ENCODE data around the gene ZNF506. TPM values are rescaled to one million over a fixed set of nuclear protein-coding genes. Genes with fewer than 3 reads are reported as not detected.
"Not testable (repeated sequence)": the region's sequence is repeated elsewhere in the genome, so short reads cannot be mapped to it uniquely, and the experiment has no call there.

ZNF506 gene
- total RNA-seq, 8 experiments from 2014 or later, result 1.1 to 26.3 (median 8.2) TPM

- H3K4me1 ChIP-seq (replicated peaks in 1 of 2), result peaks cover 0 to 7% of the 10 kb centered on the region in 2 donors
- WGBS, 10 experiments, result 0 to 10% (median 0%) methylated on average over 1 to 11 of the region's 11 CpGs; no CpG with 5 or more reads in 1 of the 10 experiments
- in situ Hi-C loops (cut with MboI; ENCODE audit: low pct_unique_long_range_greater_than_20kb in 2 of 9, low sequenced_read_pairs in 9 of 9, unreplicated experiment in 9 of 9), result no loop called here
- peak in 3 of 8 experiments; percentile 12 to 33 (median 16) for ATAC-seq (replicated peaks in 6 of 8)
- peak overlapping the region; percentile 53 to 65 (median 57) for H3K4me3 ChIP-seq
- H3K27ac ChIP-seq, result peak overlapping the region; percentile 60 to 64
These were observed 45.7 kb downstream of the ZNF506 start for GRCh38 chr19:19775891-19776205.

- in situ Hi-C loops (cut with MboI; ENCODE audit: low pct_unique_long_range_greater_than_20kb in 2 of 9, low sequenced_read_pairs in 9 of 9, unreplicated experiment in 9 of 9), result no loop called here
- no peak overlapping the region for H3K4me3 ChIP-seq
- H3K4me1 ChIP-seq (replicated peaks in 1 of 2), result peaks cover 0 to 7% of the 10 kb centered on the region in 2 donors
- ATAC-seq (replicated peaks in 6 of 8), result no peak
- WGBS, 10 experiments, result 56 to 100% (median 89%) methylated on average over 1 to 10 of the region's 14 CpGs; no CpG with 5 or more reads in 2 of the 10 experiments
- no peak overlapping the region for H3K27ac ChIP-seq
These were observed 47.1 kb downstream of the ZNF506 start for GRCh38 chr19:19774354-19775033.

GRCh38 chr19:19771963-19772362, 49.6 kb downstream of the ZNF506 start:
- H3K4me3 ChIP-seq; H3K4me1 ChIP-seq (replicated peaks in 1 of 2); H3K27ac ChIP-seq; in situ Hi-C loops (cut with MboI; ENCODE audit: low pct_unique_long_range_greater_than_20kb in 2 of 9, low sequenced_read_pairs in 9 of 9, unreplicated experiment in 9 of 9); ATAC-seq (replicated peaks in 6 of 8): not testable (repeated sequence)
- 47 to 87% (median 72%) methylated on average over 2 to 10 of the region's 10 CpGs; no CpG with 5 or more reads in 1 of the 10 experiments for WGBS, 10 experiments

- WGBS, 10 experiments, result no CpG with 5 or more reads among the region's 28 CpGs
- H3K4me1 ChIP-seq (replicated peaks in 1 of 2); in situ Hi-C loops (cut with MboI; ENCODE audit: low pct_unique_long_range_greater_than_20kb in 2 of 9, low sequenced_read_pairs in 9 of 9, unreplicated experiment in 9 of 9); H3K4me3 ChIP-seq; H3K27ac ChIP-seq; ATAC-seq (replicated peaks in 6 of 8): not testable (repeated sequence)
These were observed 51.6 kb downstream of the ZNF506 start for GRCh38 chr19:19769971-19770370.

GRCh38 chr19:19758164-19758563, 63.4 kb downstream of the ZNF506 start:
- no peak overlapping the region for H3K4me3 ChIP-seq
- ATAC-seq (replicated peaks in 6 of 8), result no peak
- H3K4me1 ChIP-seq (replicated peaks in 1 of 2), result no peaks in the 10 kb centered on the region
- 20 to 100% (median 80%) methylated on average over 1 to 4 of the region's 4 CpGs; no CpG with 5 or more reads in 5 of the 10 experiments for WGBS, 10 experiments
- in situ Hi-C loops (cut with MboI; ENCODE audit: low pct_unique_long_range_greater_than_20kb in 2 of 9, low sequenced_read_pairs in 9 of 9, unreplicated experiment in 9 of 9), result no loop called here
- H3K27ac ChIP-seq, result no peak overlapping the region

- ATAC-seq (replicated peaks in 6 of 8), result no peak
- WGBS, 10 experiments, result 80 to 100% (median 93%) methylated on average over 1 to 3 of the region's 11 CpGs; no CpG with 5 or more reads in 5 of the 10 experiments
- Histone ChIP-seq H3K27ac (no peak overlapping the region), H3K4me3 (no peak overlapping the region), H3K4me1 (replicated peaks in 1 of 2) (no peaks in the 10 kb centered on the region)
- in situ Hi-C loops (cut with MboI; ENCODE audit: low pct_unique_long_range_greater_than_20kb in 2 of 9, low sequenced_read_pairs in 9 of 9, unreplicated experiment in 9 of 9), result no loop called here
These were observed 68.7 kb downstream of the ZNF506 start for GRCh38 chr19:19752760-19753403.

GRCh38 chr19:19751846-19752245, 69.7 kb downstream of the ZNF506 start:
- 80% methylated on average over 1 to 2 of the region's 12 CpGs; no CpG with 5 or more reads in 8 of the 10 experiments for WGBS, 10 experiments
- Histone ChIP-seq H3K4me3 (no peak overlapping the region), H3K27ac (no peak overlapping the region), H3K4me1 (replicated peaks in 1 of 2) (no peaks in the 10 kb centered on the region)
- no peak for ATAC-seq (replicated peaks in 6 of 8)
- in situ Hi-C loops (cut with MboI; ENCODE audit: low pct_unique_long_range_greater_than_20kb in 2 of 9, low sequenced_read_pairs in 9 of 9, unreplicated experiment in 9 of 9), result no loop called here

GRCh38 chr19:19750842-19751790, 70.4 kb downstream of the ZNF506 start:
- WGBS, 10 experiments, result 70 to 100% (median 83%) methylated on average over 1 to 10 of the region's 40 CpGs; no CpG with 5 or more reads in 6 of the 10 experiments
- in situ Hi-C loops (cut with MboI; ENCODE audit: low pct_unique_long_range_greater_than_20kb in 2 of 9, low sequenced_read_pairs in 9 of 9, unreplicated experiment in 9 of 9), result no loop called here

GRCh38 chr19:19749908-19750841, 71.4 kb downstream of the ZNF506 start:
- WGBS, 10 experiments, result 20 to 80% (median 63%) methylated on average over 1 to 2 of the region's 17 CpGs; no CpG with 5 or more reads in 7 of the 10 experiments

More at GRCh38 chr19:19750842-19751790, 70.4 kb downstream of the ZNF506 start:
- H3K4me1 ChIP-seq (replicated peaks in 1 of 2), result no peaks in the 10 kb centered on the region
- no peak overlapping the region for H3K27ac ChIP-seq
- no peak overlapping the region for H3K4me3 ChIP-seq
- ATAC-seq (replicated peaks in 6 of 8), result no peak

GRCh38 chr19:19749117-19749907, 72.2 kb downstream of the ZNF506 start:
- WGBS, 10 experiments, result 0 to 75% (median 65%) methylated on average over 2 to 5 of the region's 13 CpGs; no CpG with 5 or more reads in 5 of the 10 experiments
- Histone ChIP-seq H3K4me1 (replicated peaks in 1 of 2) (no peaks in the 10 kb centered on the region), H3K27ac (no peak overlapping the region), H3K4me3 (no peak overlapping the region)
- ATAC-seq (replicated peaks in 6 of 8), result no peak
- in situ Hi-C loops (cut with MboI; ENCODE audit: low pct_unique_long_range_greater_than_20kb in 2 of 9, low sequenced_read_pairs in 9 of 9, unreplicated experiment in 9 of 9), result no loop called here

More at GRCh38 chr19:19749908-19750841, 71.4 kb downstream of the ZNF506 start:
- no peaks in the 10 kb centered on the region for H3K4me1 ChIP-seq (replicated peaks in 1 of 2)
- in situ Hi-C loops (cut with MboI; ENCODE audit: low pct_unique_long_range_greater_than_20kb in 2 of 9, low sequenced_read_pairs in 9 of 9, unreplicated experiment in 9 of 9), result no loop called here
- no peak overlapping the region for H3K4me3 ChIP-seq
- ATAC-seq (replicated peaks in 6 of 8), result no peak
- H3K27ac ChIP-seq, result no peak overlapping the region

GRCh38 chr19:19748249-19748938, 73.2 kb downstream of the ZNF506 start:
- in situ Hi-C loops (cut with MboI; ENCODE audit: low pct_unique_long_range_greater_than_20kb in 2 of 9, low sequenced_read_pairs in 9 of 9, unreplicated experiment in 9 of 9), result no loop called here
- WGBS, 10 experiments, result 40 to 100% (median 77%) methylated on average over 1 to 3 of the region's 9 CpGs; no CpG with 5 or more reads in 6 of the 10 experiments
- ATAC-seq (replicated peaks in 6 of 8), result no peak
- Histone ChIP-seq H3K27ac (no peak overlapping the region), H3K4me1 (replicated peaks in 1 of 2) (no peaks in the 10 kb centered on the region), H3K4me3 (no peak overlapping the region)

Measured in motor neuron (in vitro differentiated cells).